ENCODE measurements around the gene REEP5.

GRCh38 chr5:112846556-112846955 lies 75.5 kb downstream of the REEP5 start:
- TF ChIP-seq TBP (IDR thresholded peaks at IDR 0.05; ENCODE audit: low read depth, low read length) (no peak), CTCF (IDR thresholded peaks at IDR 0.05; ENCODE audit: control extremely low read depth in 1 of 3, insufficient read depth in 1 of 3, low read depth in 1 of 3, low read length in 3 of 3) (no peak), JUND (IDR thresholded peaks at IDR 0.05; ENCODE audit: low read length) (no peak), POLR2AphosphoS5 (IDR thresholded peaks at IDR 0.05; ENCODE audit: low read depth, low read length) (no peak; the same call in 1 of the 2 replicates), EP300 (IDR thresholded peaks at IDR 0.05; ENCODE audit: borderline replicate concordance in 1 of 2, low read depth in 2 of 2, low read length in 2 of 2) (no peak), CEBPB (IDR thresholded peaks at IDR 0.05; ENCODE audit: low read depth, low read length) (no peak), EZH2 (IDR thresholded peaks at IDR 0.05; ENCODE audit: low read depth, low read length, severe bottlenecking) (no peak), KDM1A (IDR thresholded peaks at IDR 0.05; ENCODE audit: borderline replicate concordance, low read length) (no peak), POLR2A (IDR thresholded peaks at IDR 0.05; ENCODE audit: control extremely low read depth in 1 of 2, low read depth in 2 of 2, low read length in 2 of 2) (no peak), CREB1 (IDR thresholded peaks at IDR 0.05) (no peak), ZNF274 (IDR thresholded peaks at IDR 0.05; ENCODE audit: borderline replicate concordance, extremely low read depth, low read length) (no peak), RBBP5 (IDR thresholded peaks at IDR 0.05; ENCODE audit: borderline replicate concordance, low read depth, low read length) (no peak), BRCA1 (IDR thresholded peaks at IDR 0.05; ENCODE audit: low read depth, low read length) (no peak)
